SK-N-SH (cell line): ENCODE data around the gene VEGFB.

Experiments
- POLR2AphosphoS5 ChIP-seq: IDR thresholded peaks from 2 replicates; pipeline ENCODE4 v1.6.1; 2012; ENCODE audit warnings: low read depth, low read length
- RAD21 ChIP-seq: IDR thresholded peaks from 2 replicates; pipeline ENCODE4 v1.6.1; 2012; ENCODE audit warnings: mild to moderate bottlenecking, low read length
- TF ChIP-seq, protein P1 (sequence below): fragments of 200-600 bp; sonication (generic); IDR thresholded peaks from 2 replicates; pipeline ENCODE4 v1.6.1; 2017; ENCODE audit warnings: antibody characterized with exemption, mild to moderate bottlenecking, moderate library complexity

GRCh38 chr11:64220798-64221197 lies 13.6 kb upstream of the VEGFB start:
- TF ChIP-seq RAD21: no peak
- TF ChIP-seq POLR2AphosphoS5: no peak
- TF ChIP-seq, protein P1, sequence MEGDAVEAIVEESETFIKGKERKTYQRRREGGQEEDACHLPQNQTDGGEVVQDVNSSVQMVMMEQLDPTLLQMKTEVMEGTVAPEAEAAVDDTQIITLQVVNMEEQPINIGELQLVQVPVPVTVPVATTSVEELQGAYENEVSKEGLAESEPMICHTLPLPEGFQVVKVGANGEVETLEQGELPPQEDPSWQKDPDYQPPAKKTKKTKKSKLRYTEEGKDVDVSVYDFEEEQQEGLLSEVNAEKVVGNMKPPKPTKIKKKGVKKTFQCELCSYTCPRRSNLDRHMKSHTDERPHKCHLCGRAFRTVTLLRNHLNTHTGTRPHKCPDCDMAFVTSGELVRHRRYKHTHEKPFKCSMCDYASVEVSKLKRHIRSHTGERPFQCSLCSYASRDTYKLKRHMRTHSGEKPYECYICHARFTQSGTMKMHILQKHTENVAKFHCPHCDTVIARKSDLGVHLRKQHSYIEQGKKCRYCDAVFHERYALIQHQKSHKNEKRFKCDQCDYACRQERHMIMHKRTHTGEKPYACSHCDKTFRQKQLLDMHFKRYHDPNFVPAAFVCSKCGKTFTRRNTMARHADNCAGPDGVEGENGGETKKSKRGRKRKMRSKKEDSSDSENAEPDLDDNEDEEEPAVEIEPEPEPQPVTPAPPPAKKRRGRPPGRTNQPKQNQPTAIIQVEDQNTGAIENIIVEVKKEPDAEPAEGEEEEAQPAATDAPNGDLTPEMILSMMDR: no peak
